A673 (cell line): ENCODE results near the gene FRS2.

ENCODE experiments used
- EZH2 ChIP-seq: fragments of 200-600 bp; sonication (generic); IDR thresholded peaks from 2 replicates; pipeline ENCODE4 v1.6.1; 2017; ENCODE audit warnings: borderline replicate concordance, low read depth, mild to moderate bottlenecking, mixed read lengths, antibody characterized with exemption, low read length; ENCODE audit not compliant: poor library complexity, severe bottlenecking
- TF ChIP-seq, protein P1 (sequence below): fragments of 300-800, 200-600 bp; sonication (generic); conservative IDR thresholded peaks from 2 replicates; pipeline ENCODE4 v1.5.1; 2017; ENCODE audit warnings: low read depth, mild to moderate bottlenecking, antibody characterized with exemption, low read length, moderate library complexity, mixed read lengths

DNA sequence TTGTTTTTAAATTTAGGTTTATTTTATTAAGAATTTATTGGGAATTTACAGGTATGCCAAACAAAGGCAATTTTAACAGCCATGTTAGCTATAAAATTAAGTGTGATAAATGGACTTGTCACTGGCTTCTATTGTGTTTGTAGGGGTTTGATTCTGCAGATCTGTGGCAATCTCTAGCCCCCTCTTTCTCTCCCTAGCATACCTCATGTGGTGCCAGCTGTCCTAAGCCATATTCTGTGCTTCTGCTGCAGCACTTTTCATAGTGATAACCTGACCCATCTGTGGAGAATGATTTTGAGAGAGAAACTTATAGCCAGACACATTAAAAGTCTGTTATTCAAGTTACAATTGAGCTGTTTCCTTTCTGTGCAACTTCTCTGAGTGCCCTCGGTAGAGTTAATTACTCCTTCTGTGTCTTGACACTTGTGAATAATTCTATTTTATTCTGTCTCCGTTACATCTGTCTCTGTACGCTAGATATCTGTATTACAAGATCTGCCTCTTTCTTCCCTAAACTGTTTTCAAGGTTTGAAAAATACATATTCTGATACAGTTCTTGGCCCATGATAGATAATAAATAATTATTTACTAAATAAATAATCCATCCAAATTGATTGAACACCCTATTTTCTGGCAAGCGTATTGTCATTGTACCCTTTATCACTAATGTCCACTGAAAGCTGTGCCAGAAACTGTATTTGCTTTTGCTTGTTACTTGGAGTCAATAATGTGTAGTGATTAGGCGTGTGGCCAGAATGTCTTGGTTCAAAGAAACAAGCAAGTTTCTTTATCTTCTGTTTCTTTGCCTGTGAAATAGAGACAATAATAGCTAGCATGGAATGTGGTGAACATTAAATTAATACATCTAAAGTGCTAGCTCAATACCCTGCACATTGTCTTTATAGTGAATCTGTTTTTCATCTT lies 40.0 kb downstream of the FRS2 start:
- TF ChIP-seq, protein P1, sequence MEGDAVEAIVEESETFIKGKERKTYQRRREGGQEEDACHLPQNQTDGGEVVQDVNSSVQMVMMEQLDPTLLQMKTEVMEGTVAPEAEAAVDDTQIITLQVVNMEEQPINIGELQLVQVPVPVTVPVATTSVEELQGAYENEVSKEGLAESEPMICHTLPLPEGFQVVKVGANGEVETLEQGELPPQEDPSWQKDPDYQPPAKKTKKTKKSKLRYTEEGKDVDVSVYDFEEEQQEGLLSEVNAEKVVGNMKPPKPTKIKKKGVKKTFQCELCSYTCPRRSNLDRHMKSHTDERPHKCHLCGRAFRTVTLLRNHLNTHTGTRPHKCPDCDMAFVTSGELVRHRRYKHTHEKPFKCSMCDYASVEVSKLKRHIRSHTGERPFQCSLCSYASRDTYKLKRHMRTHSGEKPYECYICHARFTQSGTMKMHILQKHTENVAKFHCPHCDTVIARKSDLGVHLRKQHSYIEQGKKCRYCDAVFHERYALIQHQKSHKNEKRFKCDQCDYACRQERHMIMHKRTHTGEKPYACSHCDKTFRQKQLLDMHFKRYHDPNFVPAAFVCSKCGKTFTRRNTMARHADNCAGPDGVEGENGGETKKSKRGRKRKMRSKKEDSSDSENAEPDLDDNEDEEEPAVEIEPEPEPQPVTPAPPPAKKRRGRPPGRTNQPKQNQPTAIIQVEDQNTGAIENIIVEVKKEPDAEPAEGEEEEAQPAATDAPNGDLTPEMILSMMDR = no peak
- no peak for TF ChIP-seq EZH2
